SU-DHL-6 (cell line): ENCODE results near the gene SPIRE2.

Experiments
- H2AFZ ChIP-seq: fragments of 200-600 bp; sonication (generic); 2 replicates; pipeline ENCODE4 v1.6.1; 2014; ENCODE audit warnings: low read depth, mild to moderate bottlenecking, moderate library complexity, mixed read lengths, antibody characterized with exemption, low read length; ENCODE audit not compliant: severe bottlenecking
- H3F3A ChIP-seq: fragments of 200-600 bp; shearing (Covaris generic); 2 replicates; pipeline ENCODE4 v1.6.0; 2016; ENCODE audit warnings: antibody characterized with exemption, mild to moderate bottlenecking; ENCODE audit not compliant: insufficient read depth
- H3K27ac ChIP-seq: fragments of 200-600 bp; sonication (generic); 2 replicates; pipeline ENCODE4 v1.5.1; 2016; ENCODE audit warnings: low read depth, mild to moderate bottlenecking, low read length, moderate library complexity, mixed read lengths
- H3K27me3 ChIP-seq: fragments of 200-600 bp; sonication (generic), shearing (Covaris generic); 2 replicates; pipeline ENCODE4 v1.6.0; 2014; ENCODE audit warnings: mild to moderate bottlenecking, low read length
- H3K36me3 ChIP-seq: fragments of 200-600 bp; sonication (generic); 2 replicates; pipeline ENCODE4 v1.6.1; 2014; ENCODE audit warnings: mild to moderate bottlenecking, low read length, mixed read lengths
- H3K4me2 ChIP-seq: fragments of 300-600, 200-600 bp; shearing (Covaris generic), sonication (generic); 2 replicates; pipeline ENCODE4 v1.6.0; 2014; ENCODE audit warnings: low read length, low read depth, mild to moderate bottlenecking; ENCODE audit not compliant: poor library complexity, severe bottlenecking
- H3K4me3 ChIP-seq: fragments of 200-600 bp; sonication (generic); 2 replicates; pipeline ENCODE4 v1.5.1; 2014; ENCODE audit warnings: antibody characterized with exemption, low read length, mild to moderate bottlenecking, mixed read lengths; ENCODE audit not compliant: insufficient read depth, poor library complexity, severe bottlenecking
- H3K79me2 ChIP-seq: fragments of 200-600 bp; sonication (generic); 2 replicates; pipeline ENCODE4 v1.6.1; 2014; ENCODE audit warnings: mild to moderate bottlenecking, low read length, moderate library complexity; ENCODE audit not compliant: insufficient read depth
- H3K9ac ChIP-seq: fragments of 200-600 bp; sonication (generic); 2 replicates; pipeline ENCODE4 v1.7.0; 2014; ENCODE audit warnings: mild to moderate bottlenecking, low read length
- H3K9me2 ChIP-seq: fragments of 200-600 bp; sonication (generic); replicated peaks from 2 replicates; pipeline ENCODE4 v1.6.1; 2014; ENCODE audit warnings: low read length; ENCODE audit not compliant: insufficient read depth
- H3K9me3 ChIP-seq: fragments of 200-600 bp; sonication (generic); 2 replicates; pipeline ENCODE4 v1.6.1; 2014; ENCODE audit warnings: low read length, mixed read lengths; ENCODE audit not compliant: insufficient read depth
- H4K20me1 ChIP-seq: fragments of 200-600 bp; sonication (generic); 2 replicates; pipeline ENCODE4 v1.6.1; 2014; ENCODE audit warnings: low read depth, mild to moderate bottlenecking, antibody characterized with exemption, low read length, moderate library complexity, mixed read lengths
- EZH2phosphoT487 ChIP-seq: fragments of 200-600 bp; sonication (generic), shearing (Covaris generic); conservative IDR thresholded peaks from 2 replicates; pipeline ENCODE4 v1.6.1; 2018; ENCODE audit warnings: mild to moderate bottlenecking, antibody characterized with exemption, low read length, moderate library complexity, mixed read lengths
- TF ChIP-seq, protein P1 (sequence below): fragments of 200-600 bp; sonication (generic); IDR thresholded peaks from one replicate; pipeline ENCODE4 v1.5.1; 2017; ENCODE audit warnings: antibody characterized with exemption, mild to moderate bottlenecking, low read length, moderate library complexity; ENCODE audit not compliant: insufficient read depth, poor library complexity, severe bottlenecking

SPIRE2 gene

DNA sequence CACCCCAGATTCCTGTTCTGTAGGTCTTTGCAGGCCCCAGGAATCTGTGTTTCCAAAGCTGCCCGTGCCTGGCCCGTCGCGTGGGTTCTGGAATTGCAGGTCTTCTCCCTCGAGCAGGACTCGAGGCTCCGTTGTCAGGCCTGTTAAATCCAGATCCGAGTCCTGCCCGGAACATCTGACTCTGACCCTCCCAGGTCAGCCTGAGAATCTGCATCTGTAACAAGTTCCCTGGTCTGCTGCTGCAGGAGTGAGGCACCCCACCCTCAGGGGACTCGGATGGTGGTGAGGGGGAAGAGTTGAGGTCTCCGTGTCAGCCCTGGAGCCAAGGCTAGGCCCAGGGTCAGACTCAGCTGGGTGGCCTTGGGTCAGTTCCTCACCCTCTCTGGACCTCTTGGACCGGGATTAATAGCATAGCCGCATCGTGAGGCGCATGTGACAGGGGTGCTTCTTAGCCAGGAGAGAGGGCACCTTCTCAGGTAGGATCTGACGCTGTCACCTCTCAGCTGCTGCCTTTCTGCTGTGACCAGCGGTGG lies 8.8 kb downstream of the SPIRE2 start:
- Histone ChIP-seq H2AFZ (no peak overlapping the region), H3K4me3 (no peak overlapping the region), H3K9ac (no peak overlapping the region)

DNA sequence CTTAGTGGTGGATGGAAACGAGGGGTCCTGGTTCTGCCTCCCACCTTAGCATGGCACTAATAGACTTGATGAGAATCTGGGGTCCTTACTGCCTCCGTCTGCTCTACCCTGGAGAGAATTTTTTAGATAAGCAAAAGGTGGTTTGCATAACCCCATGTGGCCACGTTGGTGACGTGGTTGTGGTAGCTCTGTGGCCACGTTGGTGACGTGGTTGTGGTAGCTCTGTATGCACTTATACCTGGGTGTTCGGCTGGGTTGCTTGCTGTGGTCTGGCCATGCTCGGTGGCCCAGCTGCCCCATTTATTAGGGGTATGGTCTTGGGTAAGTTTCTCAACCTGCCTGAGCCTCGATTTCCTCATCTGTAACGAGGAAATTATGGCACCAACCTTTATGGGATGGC lies 13.0 kb downstream of the SPIRE2 start:
- Histone ChIP-seq H3K36me3 (no peaks in the 10 kb centered on the region), H3K27ac (no peak overlapping the region), H3K79me2 (no peaks in the 10 kb centered on the region), H3F3A (peaks cover 25% of the 10 kb centered on the region), H3K9me2 (no peaks in the 10 kb centered on the region), H3K9ac (no peak overlapping the region), H3K4me2 (no peak overlapping the region), H3K27me3 (no peaks in the 10 kb centered on the region), H3K4me3 (no peak overlapping the region), H3K9me3 (no peaks in the 10 kb centered on the region), H2AFZ (no peak overlapping the region), H4K20me1 (no peaks in the 10 kb centered on the region)
- TF ChIP-seq, protein P1, sequence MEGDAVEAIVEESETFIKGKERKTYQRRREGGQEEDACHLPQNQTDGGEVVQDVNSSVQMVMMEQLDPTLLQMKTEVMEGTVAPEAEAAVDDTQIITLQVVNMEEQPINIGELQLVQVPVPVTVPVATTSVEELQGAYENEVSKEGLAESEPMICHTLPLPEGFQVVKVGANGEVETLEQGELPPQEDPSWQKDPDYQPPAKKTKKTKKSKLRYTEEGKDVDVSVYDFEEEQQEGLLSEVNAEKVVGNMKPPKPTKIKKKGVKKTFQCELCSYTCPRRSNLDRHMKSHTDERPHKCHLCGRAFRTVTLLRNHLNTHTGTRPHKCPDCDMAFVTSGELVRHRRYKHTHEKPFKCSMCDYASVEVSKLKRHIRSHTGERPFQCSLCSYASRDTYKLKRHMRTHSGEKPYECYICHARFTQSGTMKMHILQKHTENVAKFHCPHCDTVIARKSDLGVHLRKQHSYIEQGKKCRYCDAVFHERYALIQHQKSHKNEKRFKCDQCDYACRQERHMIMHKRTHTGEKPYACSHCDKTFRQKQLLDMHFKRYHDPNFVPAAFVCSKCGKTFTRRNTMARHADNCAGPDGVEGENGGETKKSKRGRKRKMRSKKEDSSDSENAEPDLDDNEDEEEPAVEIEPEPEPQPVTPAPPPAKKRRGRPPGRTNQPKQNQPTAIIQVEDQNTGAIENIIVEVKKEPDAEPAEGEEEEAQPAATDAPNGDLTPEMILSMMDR: no peak
- TF ChIP-seq EZH2phosphoT487: no peak

More for the DNA sequence above, 8.8 kb downstream of the SPIRE2 start:
- no peaks in the 10 kb centered on the region for H3K9me3 ChIP-seq
- H3K36me3 ChIP-seq: no peaks in the 10 kb centered on the region
- TF ChIP-seq, protein P1: no peak
- TF ChIP-seq EZH2phosphoT487: no peak
- H3K79me2 ChIP-seq: no peaks in the 10 kb centered on the region
- no peaks in the 10 kb centered on the region for H3K9me2 ChIP-seq
- H3K27ac ChIP-seq: no peak overlapping the region
- 0 out of 2 replicates have a peak, but pooled peaks cover 4% of the 10 kb centered on the region for H3F3A ChIP-seq
- no peak overlapping the region for H3K4me2 ChIP-seq
- no peaks in the 10 kb centered on the region for H4K20me1 ChIP-seq
- H3K27me3 ChIP-seq: no peaks in the 10 kb centered on the region

DNA sequence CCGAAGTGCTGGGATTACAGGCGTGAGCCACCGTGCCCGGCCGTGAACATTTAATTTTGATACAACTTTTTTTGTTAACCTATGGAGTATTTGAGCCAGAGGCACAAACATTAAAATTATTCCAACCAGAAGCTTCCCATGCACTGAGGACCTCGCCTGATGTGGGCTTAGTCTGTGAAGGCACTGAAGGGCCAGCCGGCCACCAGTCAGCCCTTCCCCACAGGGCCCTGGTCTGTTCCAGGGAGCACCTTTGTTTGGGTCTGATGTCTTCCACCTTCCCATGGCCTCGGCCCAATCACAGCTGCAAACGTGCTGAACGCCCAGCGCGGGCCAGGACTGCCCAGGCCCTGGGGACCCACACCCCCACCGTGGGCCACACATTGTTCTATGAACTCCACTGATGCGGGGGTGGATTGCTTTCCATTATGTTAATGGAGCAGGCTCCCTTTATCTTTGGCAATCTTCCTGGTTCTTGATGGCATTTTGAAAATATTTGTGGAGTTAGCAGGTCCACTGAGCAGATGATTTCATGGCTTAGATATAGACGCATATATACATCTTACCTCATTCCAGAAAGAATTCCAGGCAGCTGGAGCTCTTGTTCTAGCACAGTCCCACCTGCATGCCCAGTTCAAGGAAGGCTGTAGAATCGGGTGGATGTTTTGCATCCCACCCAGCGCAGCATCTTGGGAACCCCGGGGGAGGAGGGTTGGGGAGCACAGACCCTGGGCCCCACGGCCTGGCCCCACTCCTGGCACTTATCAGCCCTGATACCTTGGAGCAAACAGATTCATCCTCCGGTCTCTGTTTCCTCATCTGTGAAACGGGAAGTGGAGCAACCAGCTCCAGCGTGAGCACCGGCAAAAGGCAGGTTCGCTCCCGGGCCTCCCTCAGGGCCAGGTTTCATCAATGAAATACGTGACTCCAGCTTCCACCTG lies 14.5 kb downstream of the SPIRE2 start:
- no peak overlapping the region for H3K27ac ChIP-seq
- no peaks in the 10 kb centered on the region for H3K27me3 ChIP-seq
- H3K9me2 ChIP-seq: no peaks in the 10 kb centered on the region
- H3K36me3 ChIP-seq: no peaks in the 10 kb centered on the region
- no peak overlapping the region for H3K4me3 ChIP-seq
- TF ChIP-seq, protein P1: no peak
- no peak for TF ChIP-seq EZH2phosphoT487
- H4K20me1 ChIP-seq: no peaks in the 10 kb centered on the region
- H2AFZ ChIP-seq: no peak overlapping the region
- H3K9ac ChIP-seq: no peak overlapping the region
- no peak overlapping the region for H3K4me2 ChIP-seq
- H3K79me2 ChIP-seq: no peaks in the 10 kb centered on the region
- H3F3A ChIP-seq: peaks cover 26% of the 10 kb centered on the region
- no peaks in the 10 kb centered on the region for H3K9me3 ChIP-seq
